ENCODE data around the gene RGL1.

GRCh38 chr1:183832459-183832858, 27.5 kb downstream of the RGL1 start:
- TF ChIP-seq CTCF (IDR thresholded peaks at IDR 0.05) (no peak), POLR2A (IDR thresholded peaks at IDR 0.05) (no peak), POLR2AphosphoS5 (IDR thresholded peaks at IDR 0.05) (no peak)
